H1 (cell line): ENCODE measurements around the gene GPC1. TPM values are rescaled to one million over a fixed set of nuclear protein-coding genes. Genes with fewer than 3 reads are reported as not detected.

Experiments used
- CTCF ChIA-PET: fragments of 300-600 bp; sonication (Branson Sonifier 250); formaldehyde crosslinking; loops from one replicate; lab custom pipeline; 2021; ENCODE audit not compliant: partially characterized antibody; lab: Charles Lee
- POLR2A ChIA-PET: fragments of 300-600 bp; sonication (Branson Sonifier 250); formaldehyde crosslinking; loops from one replicate; lab custom pipeline; 2021; ENCODE audit warnings: inconsistent platforms; ENCODE audit not compliant: partially characterized antibody; lab: Charles Lee
- DNase-seq, 2 experiments: peaks; one replicate each; pipeline versions ENCODE4 v3.0.0 to v3.0.0-alpha.2; 2010 to 2022; ENCODE audit warnings: low spot score in 2 of 2, low read depth in 1 of 2, mixed read lengths in 1 of 2
- FAIRE-seq: peaks from 2 replicates; lab custom pipeline; 2011; peaks lifted over from hg19 to GRCh38; lab: Jason Lieb, UNC
- H2AFZ ChIP-seq: 2 replicates; pipeline ENCODE4 v1.8.1; 2012; ENCODE audit warnings: low read length, inconsistent platforms
- H2AK5ac ChIP-seq: 2 replicates; pipeline ENCODE4 v1.6.1; 2013; ENCODE audit warnings: low read depth, low read length
- H2BK120ac ChIP-seq: replicated peaks from 2 replicates; pipeline ENCODE3; 2013; ENCODE audit warnings: low read depth, low read length, inconsistent platforms
- H2BK12ac ChIP-seq: 2 replicates; pipeline ENCODE4 v1.6.1; 2013; ENCODE audit warnings: low read depth, low read length
- H2BK15ac ChIP-seq: 2 replicates; pipeline ENCODE4 v1.6.1; 2013; ENCODE audit warnings: low read length
- H2BK20ac ChIP-seq: 2 replicates; pipeline ENCODE4 v1.6.1; 2013; ENCODE audit warnings: low read length
- H2BK5ac ChIP-seq: 2 replicates; pipeline ENCODE4 v1.6.1; 2013; ENCODE audit warnings: low read depth, low read length
- H3K14ac ChIP-seq: 2 replicates; pipeline ENCODE4 v1.6.1; 2013; ENCODE audit warnings: inconsistent platforms; ENCODE audit not compliant: insufficient read length
- H3K18ac ChIP-seq: 2 replicates; pipeline ENCODE4 v1.6.1; 2013; ENCODE audit warnings: low read length; ENCODE audit errors: extremely low read depth
- H3K23ac ChIP-seq: 2 replicates; pipeline ENCODE4 v1.6.1; 2013; ENCODE audit warnings: inconsistent platforms; ENCODE audit not compliant: insufficient read length
- H3K23me2 ChIP-seq: 2 replicates; pipeline ENCODE4 v1.6.1; 2013; ENCODE audit warnings: low read depth, low read length
- H3K27ac ChIP-seq: 2 replicates; pipeline ENCODE4 v1.6.1; 2011; ENCODE audit warnings: low read depth, low read length, inconsistent platforms
- H3K27me3 ChIP-seq, 4 experiments: replicated peaks in 1 of 4; 1 replicate in 1 of 4; 2 replicates in 3 of 4; pipeline versions ENCODE4 v1.6.1 to v1.8.1; 2011 to 2013; ENCODE audit warnings: low read length in 3 of 4, mild to moderate bottlenecking in 3 of 4, inconsistent platforms in 2 of 4, mixed read lengths in 2 of 4, moderate library complexity in 1 of 4; ENCODE audit not compliant: control insufficient read depth in 3 of 4, insufficient read depth in 3 of 4; ENCODE audit errors: extremely low read depth in 1 of 4
- H3K36me3 ChIP-seq, 4 experiments: 2 replicates each; pipeline versions ENCODE4 v1.6.1 to v1.8.1; 2011 to 2013; ENCODE audit warnings: mild to moderate bottlenecking in 4 of 4, low read length in 3 of 4, moderate library complexity in 2 of 4, control low read depth in 1 of 4, inconsistent platforms in 1 of 4; ENCODE audit not compliant: insufficient read depth in 4 of 4, control insufficient read depth in 2 of 4
- H3K4ac ChIP-seq: replicated peaks from 2 replicates; pipeline ENCODE3; 2013; ENCODE audit warnings: low read length, low read depth, mixed read lengths, inconsistent platforms; ENCODE audit not compliant: insufficient read length
- H3K4me1 ChIP-seq, 4 experiments: replicated peaks in 1 of 4; 1 replicate in 1 of 4; 2 replicates in 3 of 4; pipeline versions ENCODE4 v1.6.1 to v1.8.1; 2011 to 2013; ENCODE audit warnings: low read length in 3 of 4, inconsistent platforms in 2 of 4, mixed read lengths in 1 of 4; ENCODE audit not compliant: insufficient read depth in 4 of 4, control insufficient read depth in 3 of 4
- H3K4me2 ChIP-seq, 2 experiments: 2 replicates each; pipeline versions ENCODE4 v1.6.1 to v1.8.1; 2011 to 2013; ENCODE audit warnings: low read depth in 2 of 2, low read length in 2 of 2, control low read depth in 1 of 2, inconsistent platforms in 1 of 2, mild to moderate bottlenecking in 1 of 2; ENCODE audit not compliant: insufficient read depth in 1 of 2
- H3K4me3 ChIP-seq, 4 experiments: fragments of 200-600, 300-600 bp in 1 of 4; sonication (generic), shearing (Covaris generic), sonication (Bioruptor Twin) in 1 of 4; 2 replicates each; pipeline versions ENCODE4 v1.5.1 to v1.8.1; 2011 to 2016; ENCODE audit warnings: low read length in 4 of 4, low read depth in 3 of 4, control low read depth in 2 of 4, inconsistent platforms in 2 of 4, mild to moderate bottlenecking in 2 of 4, mixed read lengths in 1 of 4, moderate library complexity in 1 of 4; ENCODE audit not compliant: insufficient read depth in 2 of 4; ENCODE audit errors: extremely low read depth in 1 of 4
- H3K56ac ChIP-seq: replicated peaks from 2 replicates; pipeline ENCODE3; 2013; ENCODE audit warnings: low read depth, mild to moderate bottlenecking, mixed read lengths, low read length, inconsistent platforms; ENCODE audit not compliant: insufficient read length
- H3K79me1 ChIP-seq: 2 replicates; pipeline ENCODE4 v1.6.1; 2013; ENCODE audit warnings: low read depth, low read length, control low read depth
- H3K79me2 ChIP-seq, 2 experiments: 2 replicates each; pipeline versions ENCODE4 v1.6.1 to v1.8.1; 2012 to 2013; ENCODE audit warnings: low read length in 2 of 2, mild to moderate bottlenecking in 2 of 2, inconsistent platforms in 1 of 2; ENCODE audit not compliant: insufficient read depth in 2 of 2, control insufficient read depth in 1 of 2
- H3K9ac ChIP-seq, 4 experiments: replicated peaks in 1 of 4; 1 replicate in 1 of 4; 2 replicates in 3 of 4; pipeline versions ENCODE4 v1.6.1 to v1.8.1; 2011 to 2013; ENCODE audit warnings: low read depth in 3 of 4, low read length in 3 of 4, control low read depth in 2 of 4, mild to moderate bottlenecking in 2 of 4, moderate library complexity in 2 of 4, inconsistent platforms in 1 of 4; ENCODE audit errors: extremely low read depth in 1 of 4
- H3K9me3 ChIP-seq, 2 experiments: 2 replicates each; pipeline versions ENCODE4 v1.6.1 to v1.8.1; 2012 to 2013; ENCODE audit warnings: mild to moderate bottlenecking in 2 of 2, moderate library complexity in 2 of 2, control low read depth in 1 of 2, inconsistent platforms in 1 of 2, low read depth in 1 of 2, low read length in 1 of 2, mixed read lengths in 1 of 2; ENCODE audit not compliant: insufficient read depth in 2 of 2
- H4K20me1 ChIP-seq, 2 experiments: replicated peaks in 1 of 2; 2 replicates each; pipeline versions ENCODE3 to v1.8.1; 2011 to 2013; ENCODE audit warnings: inconsistent platforms in 2 of 2, low read length in 2 of 2, mild to moderate bottlenecking in 1 of 2; ENCODE audit not compliant: insufficient read depth in 2 of 2, control insufficient read depth in 1 of 2
- H4K5ac ChIP-seq: 2 replicates; pipeline ENCODE4 v1.6.1; 2013; ENCODE audit warnings: low read length, low read depth, mixed read lengths, inconsistent platforms; ENCODE audit not compliant: insufficient read length
- H4K8ac ChIP-seq: 2 replicates; pipeline ENCODE4 v1.8.0; 2013; ENCODE audit warnings: mild to moderate bottlenecking, moderate library complexity, low read length, inconsistent platforms; ENCODE audit not compliant: insufficient read depth; ENCODE audit errors: extremely low read depth
- H4K91ac ChIP-seq: replicated peaks from 2 replicates; pipeline ENCODE3; 2013; ENCODE audit warnings: low read length, mixed read lengths, inconsistent platforms; ENCODE audit not compliant: insufficient read length
- BCL11A ChIP-seq, 2 experiments: IDR thresholded peaks; one replicate each; pipeline ENCODE4 v1.6.1; 2011; ENCODE audit warnings: low read depth in 2 of 2, low read length in 2 of 2, mild to moderate bottlenecking in 2 of 2
- CTBP2 ChIP-seq: IDR thresholded peaks from 2 replicates; pipeline ENCODE4 v1.7.0; 2011; ENCODE audit warnings: borderline replicate concordance, mild to moderate bottlenecking, moderate library complexity, mixed read lengths, low read length; ENCODE audit not compliant: insufficient read depth, insufficient read length
- MAX ChIP-seq: IDR thresholded peaks from 2 replicates; pipeline ENCODE4 v1.6.1; 2012; ENCODE audit warnings: inconsistent platforms
- SIN3A ChIP-seq, 2 experiments: IDR thresholded peaks in 1 of 2; conservative IDR thresholded peaks in 1 of 2; 2 replicates each; pipeline ENCODE4 v1.6.1; 2011 to 2012; ENCODE audit warnings: low read length in 2 of 2, improper control_type of control experiment in 1 of 2, low read depth in 1 of 2, mild to moderate bottlenecking in 1 of 2
- WGBS, 2 experiments: shearing (Covaris generic) in 1 of 2; methylation state at CpG; one replicate each; pipeline versions ENCODE4 v1.1.6 to v1.1.7; 2013 to 2015; ENCODE audit warnings: low lambda C conversion rate in 2 of 2, mixed read lengths in 2 of 2, inconsistent platforms in 1 of 2, low coverage in 1 of 2, missing lambda C conversion rate in 1 of 2; ENCODE audit not compliant: insufficient replicate concordance in 2 of 2, insufficient coverage in 1 of 2, insufficient read length in 1 of 2; ENCODE audit errors: extremely low coverage in 1 of 2, missing lambda C conversion rate in 1 of 2; 5-methylcytosine and 5-hydroxymethylcytosine counted together
- polyA plus RNA-seq, 7 experiments: library from polyadenylated mRNA; depleted of rRNA in 3 of 7; stranded (reverse) in 5 of 7; unstranded in 2 of 7; fragments of >200 nt in 5 of 7; fragments of 200-250 nt in 2 of 7; gene quantifications; 1 replicate in 5 of 7; 2 replicates in 1 of 7; 4 replicates in 1 of 7; pipeline versions ENCODE4 v1.2.1 to v1.2.3, GENCODE V29; 2011 to 2013; ENCODE audit warnings: missing spikeins in 2 of 7, mixed read lengths in 2 of 7
- total RNA-seq: library from RNA; stranded (reverse); fragmentation: NEBNext Ultra II Directional; extraction: Animal tissue kit (Norgen Biotek cat#: 25700); gene quantifications from 2 replicates; pipeline ENCODE4 v1.2.1, GENCODE V29; 2021

Gene GPC1
- total and polyA plus RNA-seq, 2 of the 8 experiments (the other 6 are each of a cell fraction or from before 2014, with no cell fraction given), result 21.9 to 28.3 TPM

GRCh38 chr2:240393831-240394410, 41.5 kb upstream of the GPC1 start:
- no peak for DNase-seq
- H3K9ac ChIP-seq, result no peak overlapping the region

More at GRCh38 chr2:240393831-240394410, 41.5 kb upstream of the GPC1 start:
- H3K23me2 ChIP-seq, result no peaks in the 10 kb centered on the region
- FAIRE-seq, result no peak
- H4K91ac ChIP-seq, result no peak overlapping the region
- no peak overlapping the region for H3K4me3 ChIP-seq
- H2AK5ac ChIP-seq, result no peak overlapping the region
- no peaks in the 10 kb centered on the region for H3K9me3 ChIP-seq
- ChIA-PET CTCF (no interaction called here), POLR2A (no interaction called here)
- no peak overlapping the region for H3K14ac ChIP-seq
- no peak for TF ChIP-seq SIN3A (conservative IDR thresholded peaks at IDR 0.05 in 1 of 2, IDR thresholded peaks at IDR 0.05 in 1 of 2; ENCODE audit: low read depth in 1 of 2, low read length in 2 of 2)
- TF ChIP-seq CTBP2, result no peak
- TF ChIP-seq BCL11A (IDR thresholded peaks at IDR 0.05; ENCODE audit: low read depth in 2 of 2, low read length in 2 of 2), result no peak
- no peak for TF ChIP-seq MAX
- H2BK5ac ChIP-seq, result no peak overlapping the region
- H2BK20ac ChIP-seq, result no peak overlapping the region
- no peak overlapping the region for H3K18ac ChIP-seq
- no peak overlapping the region for H3K27ac ChIP-seq
- no peak overlapping the region for H2BK15ac ChIP-seq
- H3K79me1 ChIP-seq, result no peaks in the 10 kb centered on the region
- H3K23ac ChIP-seq, result no peak overlapping the region
- H2BK12ac ChIP-seq, result no peak overlapping the region
- H3K27me3 ChIP-seq, result no peaks in the 10 kb centered on the region
- H3K4me1 ChIP-seq, result no peaks in the 10 kb centered on the region
- no peaks in the 10 kb centered on the region for H4K20me1 ChIP-seq
- H2AFZ ChIP-seq, result no peak overlapping the region
- no peaks in the 10 kb centered on the region for H3K79me2 ChIP-seq
- H3K56ac ChIP-seq, result no peak overlapping the region
- H3K4me2 ChIP-seq, result no peak overlapping the region
- H3K36me3 ChIP-seq, result no peaks in the 10 kb centered on the region
- no peak overlapping the region for H3K4ac ChIP-seq
- no peak overlapping the region for H4K8ac ChIP-seq
- WGBS, 2 experiments, result 88% methylated on average over 21 of the region's 21 CpGs; no CpG with 5 or more reads in 1 of the 2 experiments
- no peak overlapping the region for H2BK120ac ChIP-seq
- H4K5ac ChIP-seq, result no peak overlapping the region
